Keratinocyte (primary cell): ENCODE measurements around the gene RGS6.

ENCODE experiments used
- CTCF ChIP-seq, 3 experiments: IDR thresholded peaks in 1 of 3; conservative IDR thresholded peaks in 1 of 3; optimal IDR thresholded peaks in 1 of 3; 2 replicates in 2 of 3; 3 replicates in 1 of 3; pipeline versions ENCODE3 to v1.5.1; 2011; ENCODE audit warnings: low read length in 3 of 3, mild to moderate bottlenecking in 3 of 3, moderate library complexity in 2 of 3, control low read depth in 1 of 3, inconsistent platforms in 1 of 3; ENCODE audit not compliant: insufficient read depth in 2 of 3; ENCODE audit errors: extremely low read depth in 1 of 3
- EZH2 ChIP-seq: IDR thresholded peaks from one replicate; pipeline ENCODE4 v1.6.1; 2012; ENCODE audit warnings: inconsistent platforms, mild to moderate bottlenecking, low read length, moderate library complexity

GRCh38 chr14:72538387-72538786 lies 606.2 kb downstream of the RGS6 start:
- TF ChIP-seq CTCF (optimal IDR thresholded peaks at IDR 0.05 in 1 of 3, IDR thresholded peaks at IDR 0.05 in 1 of 3, conservative IDR thresholded peaks at IDR 0.05 in 1 of 3; ENCODE audit: extremely low read depth in 1 of 3, insufficient read depth in 2 of 3, low read length in 3 of 3) = no peak
- no peak for TF ChIP-seq EZH2
